Endothelial cell (in vitro differentiated cells): Measurements from ENCODE around the gene DCLK2. TPM values are rescaled to one million over a fixed set of nuclear protein-coding genes. Genes with fewer than 3 reads are reported as not detected.

Experiments used
- DNase-seq: peaks from one replicate; pipeline ENCODE4 v3.0.0; 2021; ENCODE audit warnings: low spot score
- H3K27ac Mint-ChIP-seq: one replicate; pipeline ENCODE4 v1.8.0; 2021; ENCODE audit warnings: mixed read lengths, inconsistent platforms; ENCODE audit not compliant: unreplicated experiment
- H3K27me3 Mint-ChIP-seq: one replicate; pipeline ENCODE4 v1.8.0; 2021; ENCODE audit warnings: mild to moderate bottlenecking, moderate library complexity, mixed read lengths, inconsistent platforms; ENCODE audit not compliant: unreplicated experiment
- H3K36me3 Mint-ChIP-seq: one replicate; pipeline ENCODE4 v1.8.0; 2021; ENCODE audit warnings: mild to moderate bottlenecking, low read depth, mixed read lengths, inconsistent platforms; ENCODE audit not compliant: unreplicated experiment
- H3K4me1 Mint-ChIP-seq: one replicate; pipeline ENCODE4 v1.8.0; 2021; ENCODE audit warnings: mild to moderate bottlenecking, mixed read lengths, inconsistent platforms; ENCODE audit not compliant: unreplicated experiment
- H3K4me3 Mint-ChIP-seq: one replicate; pipeline ENCODE4 v1.8.0; 2021; ENCODE audit warnings: mild to moderate bottlenecking, mixed read lengths, inconsistent platforms; ENCODE audit not compliant: unreplicated experiment
- H3K9me3 Mint-ChIP-seq: one replicate; pipeline ENCODE4 v1.8.0; 2021; ENCODE audit warnings: mixed read lengths, inconsistent platforms; ENCODE audit not compliant: unreplicated experiment
- CTCF ChIP-seq: fragments of 200-600 bp; sonication (generic); IDR thresholded peaks from one replicate; pipeline ENCODE4 v1.5.0; 2021; ENCODE audit warnings: antibody characterized with exemption; ENCODE audit not compliant: unreplicated experiment
- total RNA-seq: library from RNA; stranded (reverse); fragmentation: NEBNext Ultra II Directional; extraction: Animal tissue kit (Norgen Biotek cat#: 25700); gene quantifications from one replicate; pipeline ENCODE4 v1.2.1, GENCODE V29; 2021; ENCODE audit not compliant: unreplicated experiment

DCLK2 gene
- total RNA-seq, 1 donor from 2014 or later: 7.8 TPM

DNA sequence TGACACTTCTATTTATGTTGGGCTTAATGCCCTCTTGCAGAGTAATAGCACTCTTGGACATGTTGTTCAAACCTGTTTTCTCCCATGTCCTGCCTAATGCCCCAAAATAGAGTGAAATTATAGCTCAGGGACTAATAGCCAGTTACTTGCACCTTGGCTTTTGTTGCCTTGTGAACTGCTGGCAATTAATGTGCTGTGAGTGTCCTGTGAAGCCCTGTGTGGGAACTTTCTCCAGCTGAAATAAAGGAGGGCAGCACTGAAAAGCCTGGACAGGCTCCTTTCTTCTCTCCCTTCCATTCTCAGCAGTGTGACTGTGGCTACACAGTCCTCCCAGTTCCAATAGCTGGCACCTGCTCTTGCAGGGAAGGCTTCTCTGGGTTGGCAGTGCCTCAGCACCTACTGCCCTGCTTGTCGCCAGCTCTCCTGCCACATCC lies 72.4 kb downstream of the DCLK2 start:
- H3K27me3 Mint-ChIP-seq: peaks cover 4% of the 10 kb centered on the region
- no peaks in the 10 kb centered on the region for H3K9me3 Mint-ChIP-seq
- no peak for DNase-seq
- H3K4me1 Mint-ChIP-seq: peaks cover 3% of the 10 kb centered on the region
- no peak overlapping the region for H3K27ac Mint-ChIP-seq
- TF ChIP-seq CTCF: no peak
- no peaks in the 10 kb centered on the region for H3K36me3 Mint-ChIP-seq
- H3K4me3 Mint-ChIP-seq: no peak overlapping the region

GRCh38 chr4:150152766-150153165 lies 74.5 kb downstream of the DCLK2 start:
- Mint-ChIP-seq H3K27me3 (peaks cover 4% of the 10 kb centered on the region), H3K27ac (no peak overlapping the region), H3K4me3 (no peak overlapping the region), H3K36me3 (no peaks in the 10 kb centered on the region), H3K9me3 (no peaks in the 10 kb centered on the region), H3K4me1 (peaks cover 3% of the 10 kb centered on the region)
- DNase-seq: no peak
- no peak for TF ChIP-seq CTCF

DNA sequence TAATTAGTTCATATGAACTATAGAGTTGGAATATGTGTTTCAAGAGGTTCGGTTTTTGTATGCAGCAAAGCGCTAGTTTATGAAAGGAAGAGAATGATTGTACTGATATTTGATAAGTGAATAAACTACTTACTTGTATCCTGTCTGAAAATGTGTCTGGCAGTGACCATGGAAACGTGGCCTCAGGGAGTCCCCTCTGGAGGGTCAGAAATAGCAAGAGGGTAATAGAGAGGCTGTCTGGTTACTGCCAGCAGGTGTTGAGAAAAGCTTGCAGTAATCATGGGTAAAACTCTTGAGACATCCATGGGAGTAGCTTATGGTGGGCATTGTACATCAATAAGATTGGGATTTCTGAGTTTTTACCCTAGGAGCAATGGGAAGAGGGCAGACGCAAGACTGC lies 77.1 kb downstream of the DCLK2 start:
- Mint-ChIP-seq H3K27me3 (peaks cover 7% of the 10 kb centered on the region), H3K4me1 (peaks cover 7% of the 10 kb centered on the region), H3K27ac (no peak overlapping the region), H3K36me3 (no peaks in the 10 kb centered on the region), H3K4me3 (no peak overlapping the region), H3K9me3 (no peaks in the 10 kb centered on the region)
- no peak for TF ChIP-seq CTCF
- DNase-seq: no peak

- Mint-ChIP-seq H3K27me3 (peaks cover 7% of the 10 kb centered on the region), H3K9me3 (no peaks in the 10 kb centered on the region), H3K27ac (no peak overlapping the region), H3K36me3 (no peaks in the 10 kb centered on the region), H3K4me3 (no peak overlapping the region), H3K4me1 (peaks cover 7% of the 10 kb centered on the region)
- no peak for TF ChIP-seq CTCF
- DNase-seq: no peak
Measured at GRCh38 chr4:150156543-150156942, 78.3 kb downstream of the DCLK2 start.

- Mint-ChIP-seq H3K27me3 (peaks cover 5% of the 10 kb centered on the region), H3K9me3 (no peaks in the 10 kb centered on the region), H3K27ac (no peak overlapping the region), H3K4me1 (peaks cover 7% of the 10 kb centered on the region), H3K4me3 (no peak overlapping the region), H3K36me3 (no peaks in the 10 kb centered on the region)
- TF ChIP-seq CTCF: no peak
- DNase-seq: no peak
Measured at GRCh38 chr4:150158041-150158440, 79.8 kb downstream of the DCLK2 start.
